GM23248 (cell line): ENCODE measurements around the gene PML. TPM values are rescaled to one million over a fixed set of nuclear protein-coding genes. Genes with fewer than 3 reads are reported as not detected.
A peak's percentile ranks its signal among the peaks of the same experiment; 100 is the strongest.
"Not testable (repeated sequence)": the region's sequence is repeated elsewhere in the genome, so short reads cannot be mapped to it uniquely, and the experiment has no call there.

Experiments
- DNase-seq: peaks from one replicate; pipeline ENCODE4 v3.0.0-alpha.2; 2015
- H2AFZ ChIP-seq: fragments of 200-600 bp; sonication (generic); 2 replicates; pipeline ENCODE4 v1.6.1; 2016; ENCODE audit warnings: antibody characterized with exemption
- H3F3A ChIP-seq: fragments of 200-600 bp; sonication (generic); 2 replicates; pipeline ENCODE4 v1.6.1; 2016; ENCODE audit warnings: mild to moderate bottlenecking, antibody characterized with exemption, mixed run types; ENCODE audit not compliant: insufficient read depth
- H3K27ac ChIP-seq: fragments of 200-600 bp; sonication (generic); 2 replicates; pipeline ENCODE4 v1.5.1; 2016; ENCODE audit warnings: mild to moderate bottlenecking
- H3K27me3 ChIP-seq: fragments of 200-600 bp; sonication (generic); replicated peaks from 2 replicates; pipeline ENCODE4 v1.6.1; 2016; ENCODE audit warnings: mild to moderate bottlenecking; ENCODE audit not compliant: insufficient read depth
- H3K36me3 ChIP-seq: fragments of 200-600 bp; sonication (generic); 2 replicates; pipeline ENCODE4 v1.6.1; 2016; ENCODE audit warnings: low read depth, mild to moderate bottlenecking
- H3K4me1 ChIP-seq: fragments of 200-600 bp; sonication (generic); 2 replicates; pipeline ENCODE4 v1.6.1; 2016; ENCODE audit warnings: mild to moderate bottlenecking; ENCODE audit not compliant: insufficient read depth
- H3K4me2 ChIP-seq: fragments of 200-600 bp; sonication (generic); one replicate; pipeline ENCODE4 v1.6.1; 2016; ENCODE audit warnings: mild to moderate bottlenecking; ENCODE audit not compliant: unreplicated experiment
- H3K4me3 ChIP-seq: fragments of 200-600 bp; sonication (generic); 2 replicates; pipeline ENCODE4 v1.5.1; 2016; ENCODE audit warnings: mild to moderate bottlenecking
- H3K79me2 ChIP-seq: fragments of 200-600 bp; sonication (generic); 2 replicates; pipeline ENCODE4 v1.6.1; 2016; ENCODE audit warnings: mild to moderate bottlenecking; ENCODE audit not compliant: insufficient read depth
- H3K9ac ChIP-seq: fragments of 200-600 bp; sonication (generic); 2 replicates; pipeline ENCODE4 v1.6.1; 2016; ENCODE audit warnings: mild to moderate bottlenecking
- H3K9me2 ChIP-seq: fragments of 200-600 bp; sonication (generic); 2 replicates; pipeline ENCODE4 v1.6.1; 2016; ENCODE audit warnings: mixed run types, mild to moderate bottlenecking, moderate library complexity; ENCODE audit not compliant: insufficient read depth
- H3K9me3 ChIP-seq: fragments of 200-600 bp; sonication (generic); one replicate; pipeline ENCODE4 v1.6.1; 2017; ENCODE audit warnings: low read depth
- H4K20me1 ChIP-seq: fragments of 200-600 bp; sonication (generic); 2 replicates; pipeline ENCODE4 v1.6.0; 2016; ENCODE audit not compliant: insufficient read depth
- EZH2 ChIP-seq: fragments of 200-600 bp; sonication (generic); IDR thresholded peaks from 2 replicates; pipeline ENCODE4 v1.6.1; 2018; ENCODE audit warnings: antibody characterized with exemption, mild to moderate bottlenecking; ENCODE audit not compliant: insufficient read depth, poor library complexity, severe bottlenecking
- EZH2phosphoT487 ChIP-seq: fragments of 200-600 bp; sonication (generic); IDR thresholded peaks from 2 replicates; pipeline ENCODE4 v1.6.1; 2018; ENCODE audit warnings: antibody characterized with exemption, moderate library complexity, mild to moderate bottlenecking, low read depth; ENCODE audit not compliant: insufficient read depth
- WGBS, 2 experiments: methylation state at CpG; one replicate each; pipeline ENCODE4 v1.1.6; 2015 to 2017; ENCODE audit warnings: low lambda C conversion rate in 2 of 2, low coverage in 1 of 2; ENCODE audit errors: missing lambda C conversion rate in 2 of 2; 5-methylcytosine and 5-hydroxymethylcytosine counted together
- in situ Hi-C: fragments of 300-500 bp; cut with MboI; formaldehyde crosslinking; loops from 2 replicates; pipeline ENCODE4 v1.15.0; 2020
- polyA plus RNA-seq: library from polyadenylated mRNA; unstranded; fragments of >200 nt; fragmentation: Nextera tagmentation; extraction: Ambion mirVana; gene quantifications from 2 replicates; pipeline ENCODE4 v1.2.1, GENCODE V29; 2016
- total RNA-seq: library from RNA; depleted of rRNA; stranded (reverse); fragments of >200 nt; shearing (Covaris generic); gene quantifications from 2 replicates; pipeline ENCODE4 v1.2.3, GENCODE V29; 2014

The PML gene
- total and polyA plus RNA-seq, 2 experiments from 2014 or later, result 52.9 to 74.7 TPM

- Histone ChIP-seq H3K36me3 (no peaks in the 10 kb centered on the region), H3K4me3 (peak overlapping the region; percentile 57), H3K27me3 (no peaks in the 10 kb centered on the region), H3K9me3 (no peaks in the 10 kb centered on the region), H3K79me2 (no peaks in the 10 kb centered on the region), H3K4me2 (peak overlapping the region; percentile 56), H3K27ac (no peak overlapping the region), H2AFZ (peak overlapping the region; percentile 79), H4K20me1 (no peaks in the 10 kb centered on the region), H3K4me1 (peaks cover 32% of the 10 kb centered on the region), H3F3A (peaks cover 26% of the 10 kb centered on the region), H3K9ac (no peak overlapping the region; the same call in 1 of the 2 replicates), H3K9me2 (no peaks in the 10 kb centered on the region)
- TF ChIP-seq EZH2phosphoT487 (no peak), EZH2 (no peak)
- WGBS, 2 experiments, result 26 to 31% methylated on average over 15 of the region's 15 CpGs
- in situ Hi-C loops, result no loop called here
- DNase-seq, result no peak
These were observed 59.0 kb downstream of the PML start for GRCh38 chr15:74053517-74053916.

GRCh38 chr15:74053941-74054529 lies 59.5 kb downstream of the PML start:
- in situ Hi-C loops, result no loop called here

DNA sequence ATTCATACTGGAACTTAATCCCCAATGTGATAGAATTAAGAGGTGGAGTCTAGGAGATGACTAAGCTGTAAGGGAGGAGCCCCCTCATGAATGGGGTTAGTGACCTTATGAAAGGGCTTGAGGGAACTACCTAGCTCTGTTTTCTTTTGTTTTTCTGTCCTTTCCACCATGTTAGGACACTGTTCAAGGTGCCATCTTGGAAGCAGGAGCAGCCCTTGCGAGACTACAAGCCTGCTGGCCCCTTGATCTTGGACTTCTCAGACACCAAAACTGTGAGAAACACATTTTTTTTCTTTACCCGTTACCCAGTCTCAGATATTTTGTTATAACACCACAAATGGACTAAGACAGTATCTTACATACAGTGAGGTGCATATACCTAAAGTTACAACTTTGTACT lies 61.3 kb downstream of the PML start:
- Histone ChIP-seq H3K9me3 (no peaks in the 10 kb centered on the region), H3K79me2 (no peaks in the 10 kb centered on the region), H3K9ac (no peak overlapping the region), H3K9me2 (no peaks in the 10 kb centered on the region), H4K20me1 (no peaks in the 10 kb centered on the region), H3F3A (peaks cover 12% of the 10 kb centered on the region), H3K4me2 (no peak overlapping the region), H3K36me3 (no peaks in the 10 kb centered on the region), H3K4me3 (no peak overlapping the region), H3K27ac (no peak overlapping the region), H3K27me3 (no peaks in the 10 kb centered on the region), H3K4me1 (peaks cover 19% of the 10 kb centered on the region), H2AFZ (no peak overlapping the region)
- 92 to 95% methylated on average over 2 of the region's 2 CpGs for WGBS, 2 experiments
- in situ Hi-C loops, result no loop called here
- no peak for DNase-seq
- TF ChIP-seq EZH2phosphoT487 (no peak), EZH2 (no peak)

More at GRCh38 chr15:74053941-74054529, 59.5 kb downstream of the PML start:
- Histone ChIP-seq H3K4me1 (peaks cover 32% of the 10 kb centered on the region), H3K9ac (no peak overlapping the region; the same call in 1 of the 2 replicates), H2AFZ (peak overlapping the region; percentile 79), H3K4me3 (peak overlapping the region; percentile 57), H3K79me2 (no peaks in the 10 kb centered on the region), H3K27ac (no peak overlapping the region), H3K9me3 (no peaks in the 10 kb centered on the region), H3K27me3 (no peaks in the 10 kb centered on the region), H3F3A (peaks cover 26% of the 10 kb centered on the region), H3K9me2 (no peaks in the 10 kb centered on the region), H4K20me1 (no peaks in the 10 kb centered on the region), H3K4me2 (peak overlapping the region; percentile 56), H3K36me3 (no peaks in the 10 kb centered on the region)
- WGBS, 2 experiments, result 1 to 3% methylated on average over 10 to 17 of the region's 17 CpGs
- TF ChIP-seq EZH2 (no peak), EZH2phosphoT487 (no peak)
- peak; percentile 85 for DNase-seq

DNA sequence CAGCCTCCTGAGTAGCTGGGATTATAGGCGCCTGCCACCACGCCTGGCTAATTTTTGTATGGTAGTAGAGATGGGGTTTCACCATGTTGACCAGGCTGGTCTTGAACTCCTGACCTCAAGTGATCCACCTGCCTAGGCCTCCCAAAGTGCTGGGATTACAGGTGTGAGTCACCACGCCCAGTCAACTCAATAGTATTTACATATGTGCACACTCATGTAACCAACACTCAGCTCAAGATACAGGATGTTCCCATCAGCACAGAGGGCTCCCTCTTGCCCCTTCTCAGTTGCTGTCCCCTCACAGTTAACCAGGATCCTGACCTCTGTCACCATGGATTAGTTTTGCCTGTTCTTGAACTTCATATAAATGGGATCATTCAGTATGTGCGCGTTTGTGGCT lies 61.8 kb downstream of the PML start:
- H3K4me2 ChIP-seq, H3K27ac ChIP-seq, H3K27me3 ChIP-seq, H3K4me3 ChIP-seq, H3K36me3 ChIP-seq, H3F3A ChIP-seq, DNase-seq, H3K9me2 ChIP-seq, H4K20me1 ChIP-seq, H3K9ac ChIP-seq, in situ Hi-C loops, H2AFZ ChIP-seq, H3K79me2 ChIP-seq, H3K9me3 ChIP-seq: not testable (repeated sequence)
- H3K4me1 ChIP-seq, result peaks cover 16% of the 10 kb centered on the region
- 81 to 87% methylated on average over 5 of the region's 5 CpGs for WGBS, 2 experiments

- H3K79me2 ChIP-seq, H3K27ac ChIP-seq, in situ Hi-C loops, H3F3A ChIP-seq, H4K20me1 ChIP-seq, H3K27me3 ChIP-seq, DNase-seq, H3K4me1 ChIP-seq, H3K4me3 ChIP-seq, H3K36me3 ChIP-seq, H3K9me3 ChIP-seq, H3K9me2 ChIP-seq, H2AFZ ChIP-seq, H3K4me2 ChIP-seq, H3K9ac ChIP-seq: not testable (repeated sequence)
- WGBS, 2 experiments, result 75% methylated on average over 6 of the region's 6 CpGs
These were observed 64.7 kb downstream of the PML start for GRCh38 chr15:74059050-74059833.
